Neural cell (in vitro differentiated cells): ENCODE data around the gene SLC25A24. TPM values are rescaled to one million over a fixed set of nuclear protein-coding genes. Genes with fewer than 3 reads are reported as not detected.

Experiments used
- H2AFZ ChIP-seq: fragments of 200-600, 300-800 bp; sonication (generic), shearing (Covaris generic); 2 replicates; pipeline ENCODE4 v1.6.0; 2014; ENCODE audit warnings: low read depth, mild to moderate bottlenecking, antibody characterized with exemption, low read length, moderate library complexity
- H3F3A ChIP-seq: fragments of 200-600 bp; shearing (Covaris generic); 2 replicates; pipeline ENCODE4 v1.6.1; 2016; ENCODE audit warnings: mild to moderate bottlenecking, moderate library complexity, mixed read lengths, antibody characterized with exemption, low read length; ENCODE audit not compliant: insufficient read depth, poor library complexity, severe bottlenecking
- H3K27ac ChIP-seq: fragments of 200-600, 300-800 bp; sonication (generic), shearing (Covaris generic); 2 replicates; pipeline ENCODE4 v1.5.1; 2014; ENCODE audit warnings: mild to moderate bottlenecking, low read length, moderate library complexity
- H3K27me3 ChIP-seq: fragments of 300-800, 200-600 bp; sonication (generic), shearing (Covaris generic); 2 replicates; pipeline ENCODE4 v1.6.0; 2014; ENCODE audit warnings: mild to moderate bottlenecking, low read depth, low read length, moderate library complexity; ENCODE audit not compliant: insufficient read depth
- H3K36me3 ChIP-seq: fragments of 300-800, 200-600 bp; sonication (generic), shearing (Covaris generic); 2 replicates; pipeline ENCODE4 v1.5.1; 2014; ENCODE audit warnings: mild to moderate bottlenecking, antibody characterized with exemption, low read length, moderate library complexity; ENCODE audit not compliant: insufficient read depth
- H3K4me2 ChIP-seq: fragments of 300-800, 200-600 bp; sonication (generic), shearing (Covaris generic); 2 replicates; pipeline ENCODE4 v1.6.0; 2014; ENCODE audit warnings: mild to moderate bottlenecking, low read length
- H3K4me3 ChIP-seq: fragments of 300-800, 200-600 bp; sonication (generic), shearing (Covaris generic); 2 replicates; pipeline ENCODE4 v1.5.1; 2014; ENCODE audit warnings: mild to moderate bottlenecking, low read length, moderate library complexity
- H3K79me2 ChIP-seq: fragments of 200-600 bp; shearing (Covaris generic); replicated peaks from 2 replicates; pipeline ENCODE4 v1.6.0; 2014; ENCODE audit warnings: mild to moderate bottlenecking, low read length, moderate library complexity; ENCODE audit not compliant: insufficient read depth
- H3K9ac ChIP-seq: fragments of 300-800, 200-600 bp; sonication (generic), shearing (Covaris generic); 2 replicates; pipeline ENCODE4 v1.6.1; 2016; ENCODE audit warnings: mild to moderate bottlenecking, low read length, mixed read lengths
- H3K9me2 ChIP-seq: fragments of 200-600 bp; shearing (Covaris generic); 2 replicates; pipeline ENCODE4 v1.6.1; 2016; ENCODE audit warnings: mild to moderate bottlenecking, low read length, mixed read lengths; ENCODE audit not compliant: insufficient read depth
- H3K9me3 ChIP-seq: fragments of 200-600, 300-800 bp; sonication (generic), shearing (Covaris generic); 2 replicates; pipeline ENCODE4 v1.6.1; 2016; ENCODE audit warnings: mild to moderate bottlenecking, mixed run types, low read length, moderate library complexity, mixed read lengths
- H4K20me1 ChIP-seq: fragments of 200-600 bp; shearing (Covaris generic); 2 replicates; pipeline ENCODE4 v1.6.1; 2016; ENCODE audit warnings: mild to moderate bottlenecking, mixed run types; ENCODE audit not compliant: insufficient read depth
- CTCF ChIP-seq: fragments of 450-650 bp; IDR thresholded peaks from 2 replicates; pipeline ENCODE4 v1.5.1; 2014; ENCODE audit warnings: antibody characterized with exemption, mild to moderate bottlenecking, moderate library complexity; ENCODE audit not compliant: poor library complexity, severe bottlenecking
- EP300 ChIP-seq: fragments of 450-650 bp; conservative IDR thresholded peaks from 2 replicates; pipeline ENCODE4 v1.6.1; 2014; ENCODE audit warnings: antibody characterized with exemption, mild to moderate bottlenecking, moderate library complexity; ENCODE audit not compliant: poor library complexity, severe bottlenecking
- EZH2 ChIP-seq: fragments of 200-600, 300-800 bp; shearing (Covaris generic), sonication (generic); IDR thresholded peaks from 2 replicates; pipeline ENCODE4 v1.6.1; 2014; ENCODE audit warnings: antibody characterized with exemption, low read length, borderline replicate concordance, mild to moderate bottlenecking; ENCODE audit not compliant: insufficient read depth, poor library complexity, severe bottlenecking
- MXI1 ChIP-seq: fragments of 450-650 bp; conservative IDR thresholded peaks from 2 replicates; pipeline ENCODE4 v1.6.1; 2014; ENCODE audit warnings: antibody characterized with exemption, mild to moderate bottlenecking; ENCODE audit not compliant: poor library complexity, severe bottlenecking
- POLR2AphosphoS5 ChIP-seq: IDR thresholded peaks from 2 replicates; pipeline ENCODE4 v1.6.1; 2012
- RAD21 ChIP-seq: fragments of 450-650 bp; conservative IDR thresholded peaks from 2 replicates; pipeline ENCODE4 v1.6.1; 2014; ENCODE audit warnings: antibody characterized with exemption, mild to moderate bottlenecking, moderate library complexity
- REST ChIP-seq: IDR thresholded peaks from 2 replicates; pipeline ENCODE4 v1.6.1; 2012; ENCODE audit warnings: borderline replicate concordance
- SMC3 ChIP-seq: fragments of 450-650 bp; conservative IDR thresholded peaks from 2 replicates; pipeline ENCODE4 v1.6.1; 2014; ENCODE audit warnings: antibody characterized with exemption, mild to moderate bottlenecking, moderate library complexity; ENCODE audit not compliant: poor library complexity
- TAF1 ChIP-seq: IDR thresholded peaks from 2 replicates; pipeline ENCODE4 v1.6.1; 2012; ENCODE audit warnings: low read depth
- polyA plus RNA-seq: library from polyadenylated mRNA; depleted of rRNA; stranded (reverse); fragments of >200 nt; gene quantifications from 2 replicates; pipeline ENCODE4 v1.2.3, GENCODE V29; 2014

SLC25A24 gene
- polyA plus RNA-seq, 1 donor from 2014 or later = 25.5 TPM

- Histone ChIP-seq H4K20me1 (no peaks in the 10 kb centered on the region), H3K27ac (no peak overlapping the region), H2AFZ (no peak overlapping the region), H3K9me3 (no peaks in the 10 kb centered on the region), H3K4me2 (no peak overlapping the region), H3K79me2 (no peaks in the 10 kb centered on the region), H3K9me2 (no peaks in the 10 kb centered on the region), H3F3A (no peaks in the 10 kb centered on the region), H3K27me3 (no peaks in the 10 kb centered on the region), H3K4me3 (no peak overlapping the region), H3K36me3 (no peaks in the 10 kb centered on the region), H3K9ac (no peak overlapping the region)
- TF ChIP-seq REST = no peak
Measured at GRCh38 chr1:108096089-108096488, 104.1 kb downstream of the SLC25A24 start.

GRCh38 chr1:108089477-108089876, 110.7 kb downstream of the SLC25A24 start:
- H3K27ac ChIP-seq = no peak overlapping the region
- no peaks in the 10 kb centered on the region for H3K9me2 ChIP-seq
- H3K4me2 ChIP-seq = no peak overlapping the region
- no peak for TF ChIP-seq POLR2AphosphoS5
- TF ChIP-seq EP300 = no peak
- no peak for TF ChIP-seq REST
- no peak for TF ChIP-seq MXI1
- TF ChIP-seq SMC3 = no peak
- TF ChIP-seq RAD21 = no peak
- no peak for TF ChIP-seq EZH2
- TF ChIP-seq TAF1 = no peak
- no peak for TF ChIP-seq CTCF
- no peak overlapping the region for H2AFZ ChIP-seq
- H3K9ac ChIP-seq = no peak overlapping the region
- no peaks in the 10 kb centered on the region for H3K36me3 ChIP-seq
- no peaks in the 10 kb centered on the region for H4K20me1 ChIP-seq
- H3K4me3 ChIP-seq = no peak overlapping the region
- H3K79me2 ChIP-seq = no peaks in the 10 kb centered on the region
- no peaks in the 10 kb centered on the region for H3K27me3 ChIP-seq
- H3F3A ChIP-seq = no peaks in the 10 kb centered on the region
- H3K9me3 ChIP-seq = no peaks in the 10 kb centered on the region
